ENCODE measurements around the gene DDHD1. TPM values are rescaled to one million over a fixed set of nuclear protein-coding genes. Genes with fewer than 3 reads are reported as not detected.

Gene DDHD1
- total RNA-seq (2022) = 12.7 and 14.0 TPM in 2 replicates
- Bru-seq, nascent RNA = percentile 61 among the genes with signal in this experiment
- BruChase-seq, experiment 1, labeled RNA remaining after a 6-hour chase = percentile 61 among the genes with signal in this experiment
- BruChase-seq, experiment 2, labeled RNA remaining after a 2-hour chase = percentile 59 among the genes with signal in this experiment
- long read RNA-seq, full-length matches to known transcripts = 1 of 4 reads
- long read RNA-seq, partial matches to known transcripts = 1 of 4 reads
- long read RNA-seq, other reads (novel, unspliced or antisense) = 2 of 4 reads

DNA sequence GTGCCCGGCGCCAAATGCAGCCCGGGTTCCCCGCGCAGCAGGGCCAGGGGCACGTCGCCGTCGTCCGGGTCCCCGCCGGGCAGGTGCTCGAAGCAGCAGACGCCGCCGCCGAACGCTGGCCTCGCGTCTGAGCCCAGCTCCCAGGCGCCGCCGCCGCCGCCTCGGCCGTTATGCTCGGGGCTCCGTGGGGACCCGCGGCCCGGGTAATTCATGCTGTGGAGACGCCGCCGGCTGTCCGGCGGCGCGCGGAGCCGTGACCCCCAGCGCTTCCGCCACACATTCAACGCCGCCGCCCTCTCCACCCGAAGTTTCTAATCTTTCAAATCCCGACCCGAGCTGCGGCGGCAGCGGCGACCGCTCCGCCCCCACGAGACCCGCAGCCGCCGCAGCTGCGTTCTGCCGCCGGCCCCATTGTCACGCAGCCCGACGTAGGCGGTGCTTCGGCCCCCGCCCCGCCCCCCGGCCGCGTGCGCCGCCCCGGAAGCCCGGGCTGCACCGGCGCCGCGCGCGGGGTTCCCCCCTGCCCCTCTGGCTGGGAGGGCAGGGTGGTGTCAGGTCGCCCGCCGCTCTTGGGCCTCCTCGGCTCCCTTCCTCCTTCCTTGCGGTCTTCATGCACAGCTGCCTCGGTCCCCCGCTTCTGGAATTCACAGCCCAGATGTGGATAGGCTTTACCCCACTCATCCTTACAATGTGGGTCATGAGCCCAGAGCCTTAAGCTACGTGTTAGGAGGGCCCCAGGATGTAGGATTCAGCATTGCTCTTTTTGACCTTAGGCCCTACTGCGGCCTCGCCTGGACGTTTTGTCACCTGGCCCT lies at the start of gene DDHD1:
DDHD1 (minus strand) TSS at position 437 of the 815 bp plus-strand sequence; CDS start at position 212, 225 bp downstream.
- TF ChIP-seq, protein P1, sequence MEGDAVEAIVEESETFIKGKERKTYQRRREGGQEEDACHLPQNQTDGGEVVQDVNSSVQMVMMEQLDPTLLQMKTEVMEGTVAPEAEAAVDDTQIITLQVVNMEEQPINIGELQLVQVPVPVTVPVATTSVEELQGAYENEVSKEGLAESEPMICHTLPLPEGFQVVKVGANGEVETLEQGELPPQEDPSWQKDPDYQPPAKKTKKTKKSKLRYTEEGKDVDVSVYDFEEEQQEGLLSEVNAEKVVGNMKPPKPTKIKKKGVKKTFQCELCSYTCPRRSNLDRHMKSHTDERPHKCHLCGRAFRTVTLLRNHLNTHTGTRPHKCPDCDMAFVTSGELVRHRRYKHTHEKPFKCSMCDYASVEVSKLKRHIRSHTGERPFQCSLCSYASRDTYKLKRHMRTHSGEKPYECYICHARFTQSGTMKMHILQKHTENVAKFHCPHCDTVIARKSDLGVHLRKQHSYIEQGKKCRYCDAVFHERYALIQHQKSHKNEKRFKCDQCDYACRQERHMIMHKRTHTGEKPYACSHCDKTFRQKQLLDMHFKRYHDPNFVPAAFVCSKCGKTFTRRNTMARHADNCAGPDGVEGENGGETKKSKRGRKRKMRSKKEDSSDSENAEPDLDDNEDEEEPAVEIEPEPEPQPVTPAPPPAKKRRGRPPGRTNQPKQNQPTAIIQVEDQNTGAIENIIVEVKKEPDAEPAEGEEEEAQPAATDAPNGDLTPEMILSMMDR (IDR thresholded peaks at IDR 0.05; ENCODE audit: unreplicated experiment) = no peak
- Mint-ChIP-seq H3K9me3 (ENCODE audit: low read depth, unreplicated experiment) (no peaks in the 10 kb centered on the region), H3K27me3 (ENCODE audit: unreplicated experiment) (no peaks in the 10 kb centered on the region), H3K36me3 (ENCODE audit: insufficient read depth, unreplicated experiment) (peaks cover 28% of the 10 kb centered on the region), H3K4me1 (ENCODE audit: low read depth, unreplicated experiment) (peaks cover 12% of the 10 kb centered on the region), H3K4me3 (ENCODE audit: low read depth, unreplicated experiment) (peak within 1 kb of the TSS; percentile 100), H3K27ac (ENCODE audit: unreplicated experiment) (peak within 1 kb of the TSS; percentile 82)
- intact Hi-C loops (cut with micrococcal nuclease; ENCODE audit: unreplicated experiment) = no loop called here
- CTCF ChIA-PET = interaction anchor here (0.7 to 1.8 kb wide), 2 partner anchors 16 to 438 kb away, joined by 4 read pairs; no protein-coding TSS in a partner anchor
- peak; percentile 77 for DNase-seq
- no TSS peak for BruUV-seq (replicated peaks)

DNA sequence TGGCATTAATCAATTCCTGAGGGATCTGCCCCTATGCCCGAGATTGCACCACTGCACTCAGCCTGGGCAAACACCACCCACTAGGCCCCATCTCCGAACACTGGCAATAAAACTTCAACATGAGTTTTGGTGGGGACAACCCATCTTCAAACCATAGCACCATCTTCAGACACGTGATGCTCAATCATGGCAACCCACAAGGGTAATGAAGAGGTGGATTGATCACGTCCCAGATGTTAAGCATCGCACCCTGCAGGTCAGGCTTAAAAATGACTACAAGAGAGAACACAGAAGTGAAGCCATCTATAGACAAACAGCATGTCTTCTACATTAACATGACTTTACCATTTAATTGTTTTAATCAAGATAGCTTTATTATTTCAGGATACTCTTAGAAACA lies 42.8 kb upstream of the DDHD1 start:
- CTCF ChIA-PET = no interaction called here
- no peak for DNase-seq
- H3K27ac Mint-ChIP-seq (ENCODE audit: unreplicated experiment) = no peak overlapping the region
- no TSS peak for BruUV-seq (replicated peaks)
- no peaks in the 10 kb centered on the region for H3K4me1 Mint-ChIP-seq (ENCODE audit: low read depth, unreplicated experiment)
- H3K4me3 Mint-ChIP-seq (ENCODE audit: low read depth, unreplicated experiment) = no peak overlapping the region
- intact Hi-C loops (cut with micrococcal nuclease; ENCODE audit: unreplicated experiment) = no loop called here
- TF ChIP-seq, protein P1 (IDR thresholded peaks at IDR 0.05; ENCODE audit: unreplicated experiment) = no peak
- H3K27me3 Mint-ChIP-seq (ENCODE audit: unreplicated experiment) = peaks cover 14% of the 10 kb centered on the region
- no peaks in the 10 kb centered on the region for H3K9me3 Mint-ChIP-seq (ENCODE audit: low read depth, unreplicated experiment)
- H3K36me3 Mint-ChIP-seq (ENCODE audit: insufficient read depth, unreplicated experiment) = no peaks in the 10 kb centered on the region

- H3K27me3 Mint-ChIP-seq (ENCODE audit: unreplicated experiment) = no peaks in the 10 kb centered on the region
- DNase-seq = no peak
- H3K27ac Mint-ChIP-seq (ENCODE audit: unreplicated experiment) = no peak overlapping the region
- CTCF ChIA-PET = no interaction called here
- no peak overlapping the region for H3K4me3 Mint-ChIP-seq (ENCODE audit: low read depth, unreplicated experiment)
- intact Hi-C loops (cut with micrococcal nuclease; ENCODE audit: unreplicated experiment) = no loop called here
- H3K4me1 Mint-ChIP-seq (ENCODE audit: low read depth, unreplicated experiment) = no peaks in the 10 kb centered on the region
- no peaks in the 10 kb centered on the region for H3K36me3 Mint-ChIP-seq (ENCODE audit: insufficient read depth, unreplicated experiment)
- no TSS peak for BruUV-seq (replicated peaks)
- no peaks in the 10 kb centered on the region for H3K9me3 Mint-ChIP-seq (ENCODE audit: low read depth, unreplicated experiment)
- TF ChIP-seq, protein P1 (IDR thresholded peaks at IDR 0.05; ENCODE audit: unreplicated experiment) = no peak
Measured at GRCh38 chr14:53193193-53193592, 40.1 kb upstream of the DDHD1 start.

DNA sequence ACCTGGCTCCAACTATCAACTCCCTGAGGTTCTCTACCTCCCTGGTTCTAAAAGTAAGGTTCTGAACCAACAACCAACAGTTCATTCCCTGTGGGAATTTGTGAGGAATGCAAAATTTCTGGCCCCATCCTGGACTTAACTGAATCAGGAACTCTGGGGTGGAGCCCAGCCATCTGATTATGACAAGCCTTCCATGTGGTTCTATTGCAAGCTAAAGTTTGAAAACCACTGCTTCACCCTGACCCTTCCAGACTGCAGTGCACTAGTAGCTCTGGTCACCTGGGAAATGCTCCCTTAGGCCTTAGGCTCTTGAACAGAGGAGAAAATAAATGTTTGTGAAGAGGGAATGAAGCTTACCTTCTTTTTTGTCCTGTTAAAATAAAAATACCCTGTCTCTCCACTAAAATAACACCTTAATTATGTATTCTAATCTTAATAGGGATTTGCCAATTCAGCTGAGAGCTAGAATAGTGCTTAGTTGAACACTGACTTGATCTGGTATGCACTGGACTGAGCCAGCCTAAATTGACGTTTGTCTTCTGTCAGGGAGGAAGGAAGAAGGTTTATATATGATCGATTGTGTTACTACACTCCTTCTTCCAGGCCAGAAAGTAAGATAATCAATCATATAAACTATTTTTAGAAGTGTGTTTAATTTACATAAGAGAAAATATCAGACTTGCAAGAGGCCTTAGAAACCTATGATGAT lies 39.1 kb upstream of the DDHD1 start:
- no peaks in the 10 kb centered on the region for H3K36me3 Mint-ChIP-seq (ENCODE audit: insufficient read depth, unreplicated experiment)
- intact Hi-C loops (cut with micrococcal nuclease; ENCODE audit: unreplicated experiment) = no loop called here
- no peaks in the 10 kb centered on the region for H3K27me3 Mint-ChIP-seq (ENCODE audit: unreplicated experiment)
- H3K27ac Mint-ChIP-seq (ENCODE audit: unreplicated experiment) = no peak overlapping the region
- DNase-seq = no peak
- no peaks in the 10 kb centered on the region for H3K9me3 Mint-ChIP-seq (ENCODE audit: low read depth, unreplicated experiment)
- H3K4me1 Mint-ChIP-seq (ENCODE audit: low read depth, unreplicated experiment) = no peaks in the 10 kb centered on the region
- CTCF ChIA-PET = interaction anchor here (0.9 kb wide), 1 partner anchor 114 kb away, joined by 3 read pairs; no protein-coding TSS in a partner anchor
- TF ChIP-seq, protein P1 (IDR thresholded peaks at IDR 0.05; ENCODE audit: unreplicated experiment) = no peak
- no peak overlapping the region for H3K4me3 Mint-ChIP-seq (ENCODE audit: low read depth, unreplicated experiment)
- no TSS peak for BruUV-seq (replicated peaks)
